ENCODE data around the gene CNTNAP2.

DNA sequence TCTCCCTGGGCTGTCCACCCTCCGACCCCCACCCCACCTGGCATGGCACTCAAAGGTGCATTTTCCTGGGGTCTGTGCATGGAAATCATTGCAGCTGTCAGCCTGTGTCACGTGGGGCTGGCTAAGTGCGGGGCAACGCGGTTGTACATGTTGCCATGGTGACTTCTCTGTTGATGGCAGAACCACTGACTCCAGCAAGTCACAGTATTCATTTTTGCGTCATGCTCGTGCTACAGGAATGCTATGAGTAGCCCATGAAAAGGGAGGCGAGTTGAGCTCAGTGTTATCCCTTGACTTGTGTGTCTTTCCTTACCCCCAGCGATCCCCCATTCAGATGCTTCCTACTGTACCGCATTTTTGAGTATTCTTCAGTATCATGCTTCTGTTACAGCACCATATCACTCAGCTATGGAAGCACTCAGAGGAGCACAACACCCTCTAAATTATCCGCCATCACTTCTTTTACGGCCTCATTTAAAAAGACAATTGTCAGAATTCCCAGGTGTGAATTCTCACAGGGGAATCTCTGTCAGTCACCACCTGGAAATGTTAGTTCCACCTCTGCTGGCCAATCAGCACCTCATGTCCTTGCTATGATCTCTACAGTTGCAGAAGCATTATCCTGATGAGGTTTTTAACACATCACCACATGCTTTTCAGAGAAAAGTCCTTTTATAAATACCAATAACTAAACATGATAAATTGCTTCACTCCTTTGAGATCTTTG, 2279.6 kb downstream of the CNTNAP2 start:
- TF ChIP-seq, protein P1, sequence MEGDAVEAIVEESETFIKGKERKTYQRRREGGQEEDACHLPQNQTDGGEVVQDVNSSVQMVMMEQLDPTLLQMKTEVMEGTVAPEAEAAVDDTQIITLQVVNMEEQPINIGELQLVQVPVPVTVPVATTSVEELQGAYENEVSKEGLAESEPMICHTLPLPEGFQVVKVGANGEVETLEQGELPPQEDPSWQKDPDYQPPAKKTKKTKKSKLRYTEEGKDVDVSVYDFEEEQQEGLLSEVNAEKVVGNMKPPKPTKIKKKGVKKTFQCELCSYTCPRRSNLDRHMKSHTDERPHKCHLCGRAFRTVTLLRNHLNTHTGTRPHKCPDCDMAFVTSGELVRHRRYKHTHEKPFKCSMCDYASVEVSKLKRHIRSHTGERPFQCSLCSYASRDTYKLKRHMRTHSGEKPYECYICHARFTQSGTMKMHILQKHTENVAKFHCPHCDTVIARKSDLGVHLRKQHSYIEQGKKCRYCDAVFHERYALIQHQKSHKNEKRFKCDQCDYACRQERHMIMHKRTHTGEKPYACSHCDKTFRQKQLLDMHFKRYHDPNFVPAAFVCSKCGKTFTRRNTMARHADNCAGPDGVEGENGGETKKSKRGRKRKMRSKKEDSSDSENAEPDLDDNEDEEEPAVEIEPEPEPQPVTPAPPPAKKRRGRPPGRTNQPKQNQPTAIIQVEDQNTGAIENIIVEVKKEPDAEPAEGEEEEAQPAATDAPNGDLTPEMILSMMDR (IDR thresholded peaks at IDR 0.05), result no peak
- no peak for TF ChIP-seq POLR2A (IDR thresholded peaks at IDR 0.05)
